GM12875 (cell line): Measurements from ENCODE around the gene GRPEL1.
"Not testable (repeated sequence)": the region's sequence is repeated elsewhere in the genome, so short reads cannot be mapped to it uniquely, and the experiment has no call there.

Experiments used
- H3K4me3 ChIP-seq: one replicate; pipeline ENCODE4 v1.5.1; 2011; ENCODE audit warnings: low read depth, low read length, control low read depth
- TF ChIP-seq, protein P1 (sequence below): IDR thresholded peaks from 2 replicates; pipeline ENCODE4 v1.5.1; 2011; ENCODE audit warnings: low read depth, mild to moderate bottlenecking, control low read depth, inconsistent platforms, low read length, moderate library complexity, borderline replicate concordance; ENCODE audit not compliant: insufficient read depth

Gene GRPEL1

DNA sequence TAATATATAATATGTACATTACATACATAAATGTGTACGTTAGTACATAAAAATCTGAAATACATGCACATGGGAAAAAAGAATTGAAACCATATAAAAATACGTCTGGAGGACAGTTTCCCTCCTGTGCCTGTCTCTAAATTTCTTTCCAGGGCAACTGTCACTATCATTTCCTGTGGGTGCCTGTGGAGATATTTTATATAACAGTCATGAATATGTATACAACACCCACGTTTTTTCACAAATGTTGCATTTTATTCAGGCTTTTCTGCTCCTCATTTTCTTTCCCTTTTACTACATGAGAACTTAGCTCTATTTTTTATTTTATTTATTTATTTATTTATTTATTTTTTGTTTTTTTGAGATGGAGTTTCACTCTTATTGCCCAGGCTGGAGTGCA lies 24.2 kb upstream of the GRPEL1 start:
- TF ChIP-seq, protein P1, sequence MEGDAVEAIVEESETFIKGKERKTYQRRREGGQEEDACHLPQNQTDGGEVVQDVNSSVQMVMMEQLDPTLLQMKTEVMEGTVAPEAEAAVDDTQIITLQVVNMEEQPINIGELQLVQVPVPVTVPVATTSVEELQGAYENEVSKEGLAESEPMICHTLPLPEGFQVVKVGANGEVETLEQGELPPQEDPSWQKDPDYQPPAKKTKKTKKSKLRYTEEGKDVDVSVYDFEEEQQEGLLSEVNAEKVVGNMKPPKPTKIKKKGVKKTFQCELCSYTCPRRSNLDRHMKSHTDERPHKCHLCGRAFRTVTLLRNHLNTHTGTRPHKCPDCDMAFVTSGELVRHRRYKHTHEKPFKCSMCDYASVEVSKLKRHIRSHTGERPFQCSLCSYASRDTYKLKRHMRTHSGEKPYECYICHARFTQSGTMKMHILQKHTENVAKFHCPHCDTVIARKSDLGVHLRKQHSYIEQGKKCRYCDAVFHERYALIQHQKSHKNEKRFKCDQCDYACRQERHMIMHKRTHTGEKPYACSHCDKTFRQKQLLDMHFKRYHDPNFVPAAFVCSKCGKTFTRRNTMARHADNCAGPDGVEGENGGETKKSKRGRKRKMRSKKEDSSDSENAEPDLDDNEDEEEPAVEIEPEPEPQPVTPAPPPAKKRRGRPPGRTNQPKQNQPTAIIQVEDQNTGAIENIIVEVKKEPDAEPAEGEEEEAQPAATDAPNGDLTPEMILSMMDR: no peak

GRCh38 chr4:7089213-7089986 lies 21.5 kb upstream of the GRPEL1 start:
- no peak overlapping the region for H3K4me3 ChIP-seq
- TF ChIP-seq, protein P1: no peak

More for the DNA sequence above, 24.2 kb upstream of the GRPEL1 start:
- H3K4me3 ChIP-seq: no peak overlapping the region

- TF ChIP-seq, protein P1: no peak
Measured at GRCh38 chr4:7087036-7087435, 19.2 kb upstream of the GRPEL1 start.

DNA sequence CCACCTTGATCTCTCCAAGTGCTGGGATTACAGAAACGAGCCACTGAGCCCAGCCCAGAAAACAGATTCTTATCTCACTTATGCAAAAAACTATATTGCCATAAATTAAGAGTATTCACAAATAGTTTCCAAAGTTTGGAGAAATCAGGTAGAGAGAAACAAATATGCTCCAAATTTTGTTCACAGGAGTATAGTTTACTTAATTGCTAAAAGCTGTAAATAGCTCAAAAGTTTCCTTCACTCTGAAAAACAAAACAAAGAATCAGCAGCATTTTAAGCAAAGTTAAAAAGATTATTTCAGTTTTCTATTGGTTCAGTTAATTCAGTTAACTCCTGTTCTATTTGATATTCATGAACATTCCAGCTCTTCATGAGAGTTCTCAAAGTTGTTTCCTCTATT lies 18.5 kb upstream of the GRPEL1 start:
- TF ChIP-seq, protein P1: no peak
- no peak overlapping the region for H3K4me3 ChIP-seq

More at GRCh38 chr4:7087036-7087435, 19.2 kb upstream of the GRPEL1 start:
- H3K4me3 ChIP-seq: no peak overlapping the region

- not testable (repeated sequence) for H3K4me3 ChIP-seq
Measured at GRCh38 chr4:7084564-7084961, 16.7 kb upstream of the GRPEL1 start.

DNA sequence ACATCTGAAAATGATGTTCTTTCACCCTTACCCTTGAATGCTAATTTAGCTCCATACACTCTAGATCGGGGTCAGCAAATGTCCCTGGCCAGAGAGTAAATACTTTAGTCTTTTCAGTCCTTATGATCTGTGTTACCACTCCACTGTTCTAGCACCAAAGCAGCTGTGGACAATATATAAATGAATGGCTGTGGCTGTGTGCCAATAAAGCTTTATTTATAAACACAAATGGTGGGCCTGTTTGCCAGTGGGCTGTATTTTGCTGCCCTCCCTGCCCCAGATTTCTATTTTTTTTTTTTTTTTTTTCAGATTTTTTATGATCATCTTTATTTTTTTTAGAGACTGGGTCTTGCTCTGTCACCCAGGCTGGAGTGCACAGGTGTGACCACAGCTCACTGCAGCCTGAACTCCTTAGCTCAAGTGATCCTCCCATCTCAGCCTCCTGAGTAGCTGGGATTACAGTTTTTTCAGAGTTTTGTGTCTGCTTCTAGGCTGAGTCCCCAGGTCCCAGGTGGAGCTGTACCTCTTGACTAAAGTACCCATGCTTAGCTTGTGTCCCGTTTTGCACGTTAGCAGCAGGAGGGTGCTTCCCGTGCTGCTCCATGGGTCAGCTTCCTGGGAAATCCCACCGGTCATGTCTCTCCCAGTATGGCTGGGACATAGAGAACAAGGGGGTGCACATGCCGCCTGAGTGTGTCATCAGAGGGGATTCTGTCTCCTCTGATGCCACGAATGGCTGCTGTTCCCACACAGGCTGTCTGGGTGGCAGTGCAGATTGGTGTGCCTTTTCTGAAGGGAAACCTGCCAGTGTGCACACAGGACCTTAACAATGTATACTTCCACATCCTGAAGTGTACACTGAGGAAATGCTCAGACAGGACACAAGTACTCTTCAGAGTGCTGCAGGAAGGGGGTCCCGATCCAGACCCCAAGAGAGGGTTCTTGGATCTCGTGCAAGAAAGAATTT lies 16.0 kb upstream of the GRPEL1 start:
- no peak overlapping the region for H3K4me3 ChIP-seq
- TF ChIP-seq, protein P1: no peak

DNA sequence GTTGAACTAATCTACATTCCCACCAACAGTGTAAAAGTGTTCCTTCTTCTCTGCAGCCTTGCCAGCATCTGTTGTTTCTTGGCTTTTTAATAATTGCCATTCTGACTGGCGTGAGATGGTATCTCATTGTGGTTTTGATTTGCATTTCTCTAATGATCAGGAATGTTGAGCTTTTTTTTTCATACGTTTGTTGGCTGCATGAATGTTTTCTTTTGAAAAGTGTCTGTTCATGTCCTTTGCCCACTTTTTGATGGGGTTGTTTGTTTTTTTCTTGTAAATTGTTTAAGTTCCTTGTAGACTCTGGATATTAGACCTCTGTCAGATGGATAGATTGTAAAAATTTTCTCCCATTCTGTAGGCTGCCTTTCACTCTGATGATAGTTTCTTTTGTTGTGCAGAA lies 12.0 kb upstream of the GRPEL1 start:
- H3K4me3 ChIP-seq: not testable (repeated sequence)

DNA sequence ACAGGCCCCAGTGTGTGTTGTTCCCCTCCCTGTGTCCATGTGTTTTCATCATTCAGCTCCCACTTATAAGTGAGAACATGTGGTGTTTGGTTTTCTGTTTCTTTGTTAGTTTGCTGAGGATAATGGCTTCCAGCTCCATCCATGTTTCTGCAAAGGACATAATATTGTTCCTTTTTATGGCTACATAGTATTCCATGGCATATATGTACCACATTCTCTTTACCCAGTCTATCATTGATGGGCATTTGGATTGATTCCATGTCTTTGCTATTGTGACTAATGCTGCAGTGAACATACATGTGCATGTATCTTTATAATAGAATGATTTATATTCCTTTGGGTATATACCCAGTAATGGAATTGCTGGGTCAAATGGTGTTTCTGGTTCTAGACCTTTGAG lies 11.6 kb upstream of the GRPEL1 start:
- H3K4me3 ChIP-seq: not testable (repeated sequence)
